Activated naive CD4-positive, alpha-beta T cell treated with anti-CD3 and anti-CD28 coated beads for 36 hours (primary cell): ENCODE data around the gene PXN. TPM values are rescaled to one million over a fixed set of nuclear protein-coding genes. Genes with fewer than 3 reads are reported as not detected.
A peak's percentile ranks its signal among the peaks of the same experiment; 100 is the strongest.
"Not testable (repeated sequence)": the region's sequence is repeated elsewhere in the genome, so short reads cannot be mapped to it uniquely, and the experiment has no call there.

Experiments
- CTCF ChIA-PET: fragments of 350-600 bp; sonication (Branson Sonifier 250); formaldehyde crosslinking; loops from one replicate; lab custom pipeline; 2021; ENCODE audit warnings: antibody characterized with exemption; lab: Charles Lee
- DNase-seq: peaks from one replicate; pipeline ENCODE4 v3.0.0-alpha.2; 2020
- H3K27ac Mint-ChIP-seq: one replicate; pipeline ENCODE4 v1.8.0; 2021; ENCODE audit warnings: mild to moderate bottlenecking, mixed read lengths
- H3K27me3 Mint-ChIP-seq: one replicate; pipeline ENCODE4 v1.8.0; 2021; ENCODE audit warnings: low read depth, mixed read lengths
- H3K36me3 Mint-ChIP-seq: one replicate; pipeline ENCODE4 v1.8.0; 2021; ENCODE audit warnings: low read depth, mixed read lengths
- H3K4me1 Mint-ChIP-seq: one replicate; pipeline ENCODE4 v1.8.0; 2021; ENCODE audit warnings: low read depth, mixed read lengths
- H3K4me3 Mint-ChIP-seq: one replicate; pipeline ENCODE4 v1.8.0; 2021; ENCODE audit warnings: mild to moderate bottlenecking, moderate library complexity, mixed read lengths
- H3K9me3 Mint-ChIP-seq: one replicate; pipeline ENCODE4 v1.8.0; 2021; ENCODE audit warnings: mixed read lengths
- intact Hi-C: fragments of 100-400 bp; cut with micrococcal nuclease; formaldehyde crosslinking; loops from one replicate; pipeline ENCODE4 v1.15.1; 2023
- total RNA-seq, 2 experiments: library from RNA; stranded (reverse); gene quantifications; one replicate each; pipeline ENCODE4 v1.2.3, GENCODE V29; 2021

Gene PXN
- total RNA-seq, 2 experiments from 2014 or later = 109 to 112 TPM

DNA sequence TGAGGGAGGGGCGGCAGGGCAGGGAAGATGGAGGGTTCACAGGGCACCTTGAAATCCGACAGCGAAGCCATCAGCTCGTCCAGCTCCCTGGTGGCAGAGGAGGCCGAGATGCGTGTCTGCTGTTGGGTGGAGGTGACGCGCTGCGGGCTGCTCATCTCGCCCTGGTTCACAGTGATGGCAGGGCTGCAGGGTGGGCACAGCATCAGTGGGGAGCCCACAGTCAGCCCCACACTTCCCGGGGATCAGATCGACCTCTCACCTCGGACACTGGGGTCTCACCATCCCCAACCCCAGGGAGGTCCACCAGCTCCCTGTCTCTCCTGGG lies 44.0 kb downstream of the PXN start:
- peaks cover 20% of the 10 kb centered on the region for H3K36me3 Mint-ChIP-seq
- H3K9me3 Mint-ChIP-seq = no peaks in the 10 kb centered on the region
- CTCF ChIA-PET = interaction anchor here (1.4 kb wide), 1 partner anchor 20 kb away, joined by 4 read pairs; the partner anchor contains the start of gene RPLP0
- no peak for DNase-seq
- no peak overlapping the region for H3K4me3 Mint-ChIP-seq
- no peak overlapping the region for H3K27ac Mint-ChIP-seq
- no peaks in the 10 kb centered on the region for H3K27me3 Mint-ChIP-seq
- intact Hi-C loops = loop anchor here (10.0 kb wide), 1 partner anchor 213 kb away; the partner anchor contains the start of gene COX6A1
- H3K4me1 Mint-ChIP-seq = peaks cover 20% of the 10 kb centered on the region

DNA sequence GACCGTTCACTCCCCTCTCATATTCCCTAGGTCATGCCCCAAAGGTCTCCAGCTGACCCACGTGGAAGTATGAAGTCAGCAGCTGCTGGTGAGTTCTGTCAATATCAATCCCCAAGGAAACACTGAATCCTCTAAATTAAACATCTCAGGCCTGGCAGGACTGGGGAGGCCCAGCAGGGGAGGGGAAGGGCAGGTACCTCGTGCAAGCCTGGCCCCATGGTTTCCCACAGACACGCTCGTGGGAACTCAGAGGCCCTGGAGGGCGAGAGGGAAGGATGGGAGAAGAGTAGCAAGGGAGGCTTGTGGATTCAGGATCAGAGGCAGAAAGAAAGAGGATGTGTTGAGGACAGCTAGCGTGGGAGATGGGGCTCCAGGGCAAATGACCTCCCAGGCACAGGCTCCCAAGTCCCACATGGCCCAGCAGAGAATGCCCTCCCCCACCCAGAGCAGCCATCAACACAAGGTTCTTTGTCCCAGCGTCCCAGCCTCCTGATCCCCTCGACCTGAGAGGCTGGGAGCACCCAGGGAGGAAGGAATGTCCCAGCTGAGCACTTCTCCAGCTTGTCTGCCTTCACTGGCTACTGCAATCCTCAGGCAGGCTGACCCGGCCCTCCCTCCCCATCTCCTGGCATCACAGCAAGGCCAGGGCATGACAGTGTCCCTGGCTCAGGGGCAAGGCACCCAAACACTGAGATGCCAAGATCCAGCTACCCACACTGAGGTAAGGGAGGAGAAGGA lies 44.5 kb downstream of the PXN start:
- H3K4me1 Mint-ChIP-seq = peaks cover 14% of the 10 kb centered on the region
- DNase-seq = no peak
- CTCF ChIA-PET = interaction anchor here (1.4 kb wide), 1 partner anchor 20 kb away, joined by 4 read pairs; the partner anchor contains the start of gene RPLP0
- peaks cover 18% of the 10 kb centered on the region for H3K36me3 Mint-ChIP-seq
- no peak overlapping the region for H3K4me3 Mint-ChIP-seq
- H3K9me3 Mint-ChIP-seq = no peaks in the 10 kb centered on the region
- peak overlapping the region; percentile 26 for H3K27ac Mint-ChIP-seq
- H3K27me3 Mint-ChIP-seq = no peaks in the 10 kb centered on the region
- intact Hi-C loops = loop anchor here (10.0 kb wide), 1 partner anchor 214 kb away; the partner anchor contains the start of gene COX6A1

DNA sequence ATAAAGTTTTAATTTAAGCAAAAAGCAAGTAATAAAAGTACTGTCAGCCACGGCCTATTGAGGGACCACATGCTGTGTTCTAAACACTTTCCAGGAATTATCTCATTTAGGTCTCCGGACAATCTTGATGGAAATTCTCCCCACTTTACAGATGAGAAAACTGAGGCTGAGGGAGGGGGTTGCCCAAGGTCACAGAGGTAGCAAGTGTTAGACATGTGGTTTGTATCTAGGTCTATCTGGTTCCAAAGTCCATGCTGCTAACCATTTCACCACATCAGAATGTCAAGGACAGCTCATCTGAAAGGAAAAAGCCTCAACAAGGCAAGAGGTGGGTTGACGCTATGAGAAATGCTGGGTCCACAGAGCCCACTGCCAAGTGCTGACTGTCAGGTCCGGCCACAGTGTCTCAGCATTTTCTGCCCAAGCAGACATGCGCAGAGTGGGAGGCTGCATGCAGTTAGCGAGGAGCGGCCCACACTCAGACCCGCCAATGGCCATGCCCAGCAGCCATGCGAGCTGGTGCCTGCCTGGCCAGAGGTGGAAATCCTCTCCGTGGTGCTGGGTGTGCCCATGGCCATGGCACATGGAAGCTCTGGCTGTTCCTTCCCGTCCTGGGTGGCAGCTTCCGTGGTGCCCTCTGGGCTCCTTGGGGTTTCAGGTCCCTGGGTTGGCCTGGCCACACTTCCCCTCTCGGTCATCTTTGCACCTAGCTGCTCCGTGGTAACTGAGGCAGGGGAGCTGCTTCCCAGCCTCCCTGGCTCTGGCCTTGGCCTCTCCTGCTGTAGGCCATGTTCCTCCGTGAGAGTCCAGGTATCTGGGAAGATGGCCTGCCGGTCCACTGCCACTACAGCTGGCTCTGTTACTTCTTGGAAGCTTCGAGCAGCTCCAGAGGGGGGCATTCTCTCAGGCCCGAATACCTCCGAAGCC lies 46.6 kb downstream of the PXN start:
- Mint-ChIP-seq H3K4me1 (no peaks in the 10 kb centered on the region), H3K9me3 (no peaks in the 10 kb centered on the region), H3K27ac (peak overlapping the region; percentile 50), H3K4me3 (no peak overlapping the region), H3K27me3 (no peaks in the 10 kb centered on the region), H3K36me3 (peaks cover 25% of the 10 kb centered on the region)
- CTCF ChIA-PET = interaction anchor here (0.6 to 2.4 kb wide), 6 partner anchors 9 to 180 kb away, joined by 3 to 17 read pairs (median 4); partner anchors contain the start of gene RPLP0
- intact Hi-C loops = no loop called here
- DNase-seq = no peak

DNA sequence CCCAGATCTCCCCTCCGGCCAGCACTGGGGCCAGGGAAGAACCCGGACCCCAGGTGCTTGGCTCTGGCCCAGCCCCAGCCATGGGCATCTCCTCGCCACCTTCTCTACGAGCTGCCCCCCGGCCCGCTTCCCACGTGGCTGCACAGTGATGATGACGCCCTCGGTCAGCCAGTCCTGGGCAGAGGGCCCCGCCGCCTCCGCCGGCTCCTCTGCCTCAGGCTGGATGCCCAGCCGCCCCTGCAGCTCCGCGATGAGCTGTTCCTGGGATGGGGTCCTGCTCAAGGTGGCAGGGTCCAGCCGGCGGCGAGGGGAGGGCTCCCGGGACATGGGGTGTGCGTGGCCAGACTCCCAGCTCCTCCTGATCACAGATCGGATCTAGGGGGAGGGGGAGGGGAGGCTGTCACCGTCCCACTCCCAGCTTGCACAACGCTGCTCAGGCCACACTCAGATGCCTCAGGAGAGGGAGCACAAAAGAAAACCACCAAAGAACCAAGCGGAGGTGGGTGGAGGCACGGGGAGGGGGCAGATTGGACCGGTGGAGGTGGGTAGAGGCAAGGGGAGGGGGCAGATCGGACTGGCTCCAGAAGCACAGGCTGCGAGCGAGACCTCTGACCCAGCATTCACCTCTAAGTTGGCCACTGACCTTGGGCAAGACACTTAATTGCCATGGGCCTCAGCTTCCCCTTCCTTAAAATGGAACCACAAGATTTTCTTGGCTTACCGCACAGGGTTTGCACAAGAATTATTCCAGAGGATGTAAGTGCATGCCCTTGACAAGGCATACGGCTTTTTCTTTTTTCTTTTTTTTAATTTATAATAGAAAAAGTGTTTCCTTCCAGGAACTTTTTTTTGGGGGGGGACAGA lies 48.6 kb downstream of the PXN start:
- no peaks in the 10 kb centered on the region for H3K4me1 Mint-ChIP-seq
- H3K36me3 Mint-ChIP-seq = peaks cover 14% of the 10 kb centered on the region
- no peaks in the 10 kb centered on the region for H3K27me3 Mint-ChIP-seq
- H3K27ac Mint-ChIP-seq = no peak overlapping the region
- intact Hi-C loops = no loop called here
- DNase-seq = no peak
- no peaks in the 10 kb centered on the region for H3K9me3 Mint-ChIP-seq
- no peak overlapping the region for H3K4me3 Mint-ChIP-seq
- CTCF ChIA-PET = interaction anchor here (0.9 to 2.4 kb wide), 4 partner anchors 11 to 32 kb away, joined by 3 to 10 read pairs (median 3); partner anchors contain the start of gene RPLP0

DNA sequence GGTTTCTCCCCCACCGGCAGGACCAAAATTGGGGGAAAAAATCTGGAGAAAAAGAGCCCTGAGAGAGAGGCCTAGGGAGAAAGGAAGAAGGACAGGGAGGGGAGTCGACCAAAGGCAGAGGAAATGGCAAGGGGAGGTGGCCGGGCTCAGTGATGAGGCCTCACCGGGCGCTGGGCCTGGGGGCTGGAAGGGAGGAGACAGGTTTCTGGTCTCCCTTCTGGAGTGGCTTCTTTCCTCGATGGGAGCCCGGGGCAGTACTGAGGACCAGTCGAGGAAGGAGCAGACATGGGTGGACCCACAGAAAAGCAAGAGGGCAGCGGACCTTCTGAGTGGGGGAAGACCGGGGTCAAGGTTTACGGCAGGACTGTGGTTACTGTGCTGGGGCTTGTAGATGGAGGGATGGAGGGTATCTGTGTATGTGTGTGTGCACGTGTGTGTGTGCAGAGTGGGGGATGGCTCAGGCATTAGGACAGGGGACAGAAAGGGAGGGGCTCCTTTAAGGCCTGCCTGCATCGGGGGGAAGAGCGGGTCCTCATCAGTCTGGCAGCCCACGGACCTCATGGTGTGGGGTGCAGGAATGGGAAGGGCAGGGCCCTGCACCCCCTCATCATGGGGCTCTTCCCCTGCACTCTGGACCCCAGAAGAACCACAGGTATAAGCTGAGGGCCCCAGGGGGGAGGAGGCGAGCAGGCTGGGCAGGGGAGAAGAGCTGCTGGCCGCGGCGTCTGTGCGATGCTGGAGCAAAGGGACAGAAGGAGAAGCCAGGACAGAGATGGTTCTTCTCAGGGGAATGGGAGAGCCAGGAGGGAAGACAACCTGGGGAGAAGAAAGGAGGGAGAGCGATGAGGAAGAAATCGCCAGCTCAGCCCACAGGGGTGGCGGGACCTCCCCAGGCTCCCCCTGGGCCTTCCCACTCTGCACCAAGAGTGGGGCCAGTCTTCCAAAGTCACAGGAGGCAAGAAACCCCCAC lies 49.5 kb downstream of the PXN start:
- Mint-ChIP-seq H3K4me1 (no peaks in the 10 kb centered on the region), H3K4me3 (no peak overlapping the region), H3K27ac (no peak overlapping the region), H3K27me3 (no peaks in the 10 kb centered on the region), H3K36me3 (peaks cover 20% of the 10 kb centered on the region), H3K9me3 (no peaks in the 10 kb centered on the region)
- CTCF ChIA-PET = interaction anchor here (0.9 to 2.4 kb wide), 4 partner anchors 12 to 33 kb away, joined by 3 to 10 read pairs (median 3); partner anchors contain the start of gene RPLP0
- DNase-seq = no peak
- intact Hi-C loops = no loop called here

DNA sequence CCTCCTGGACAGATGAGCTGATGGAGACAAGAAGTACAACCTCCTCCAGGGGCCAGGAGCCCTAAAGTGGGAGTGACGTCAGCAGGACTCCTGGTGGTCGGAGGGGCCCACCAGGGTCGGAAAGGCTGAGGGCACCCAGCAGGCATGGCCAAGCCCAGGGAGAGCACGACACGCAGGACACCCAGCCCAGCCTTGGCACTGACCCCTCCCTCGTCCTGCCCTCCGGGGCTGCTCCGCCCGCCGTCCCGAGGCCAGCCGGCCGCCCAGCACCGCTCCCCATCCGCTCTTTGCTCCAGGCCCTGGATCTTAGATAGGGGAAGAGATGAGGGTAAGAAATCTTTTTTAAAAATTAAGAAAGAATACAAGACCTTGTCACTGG lies 50.2 kb downstream of the PXN start:
- CTCF ChIA-PET = no interaction called here
- Mint-ChIP-seq H3K4me1 (no peaks in the 10 kb centered on the region), H3K36me3 (peaks cover 20% of the 10 kb centered on the region), H3K4me3 (no peak overlapping the region), H3K9me3 (no peaks in the 10 kb centered on the region), H3K27ac (no peak overlapping the region), H3K27me3 (no peaks in the 10 kb centered on the region)
- no peak for DNase-seq
- intact Hi-C loops = no loop called here

DNA sequence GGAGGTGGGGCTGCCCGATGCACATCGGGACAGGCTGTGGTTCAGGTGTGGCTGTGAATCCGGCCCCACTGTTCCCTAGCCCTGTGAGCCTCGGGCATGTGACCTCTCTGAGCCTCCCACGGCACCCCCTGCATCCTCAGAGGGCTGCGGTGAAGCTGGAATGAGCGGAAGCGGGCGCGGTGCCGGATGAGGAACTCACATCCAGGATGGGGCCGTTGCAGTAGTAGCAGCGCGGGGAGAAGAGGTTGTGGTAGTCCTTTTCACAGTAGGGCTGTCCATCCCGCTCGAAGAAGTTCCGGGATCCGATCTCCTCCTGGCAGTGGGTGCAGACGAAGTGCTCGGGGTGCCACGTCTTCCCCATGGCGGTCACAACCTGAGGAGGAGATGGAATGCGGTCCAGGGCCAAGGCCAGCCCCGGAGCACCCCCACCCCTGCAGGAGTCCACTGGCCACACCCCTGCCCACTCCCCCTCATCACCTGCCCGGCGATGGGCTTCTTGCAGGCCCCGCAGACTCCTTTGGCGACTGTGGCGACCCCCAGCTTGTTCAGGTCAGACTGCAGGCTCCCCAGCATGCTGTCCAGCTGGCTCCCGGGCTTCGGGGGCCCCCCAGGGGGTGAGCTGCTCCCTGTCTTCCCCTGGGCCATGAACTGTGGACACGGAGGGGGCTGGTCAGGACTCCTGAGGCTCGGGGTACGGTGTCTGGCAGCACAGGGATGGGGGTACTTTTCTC lies 50.7 kb downstream of the PXN start:
- CTCF ChIA-PET = no interaction called here
- Mint-ChIP-seq H3K27ac (no peak overlapping the region), H3K4me1 (no peaks in the 10 kb centered on the region), H3K9me3 (no peaks in the 10 kb centered on the region), H3K27me3 (no peaks in the 10 kb centered on the region), H3K4me3 (no peak overlapping the region), H3K36me3 (peaks cover 21% of the 10 kb centered on the region)
- no peak for DNase-seq
- intact Hi-C loops = no loop called here

DNA sequence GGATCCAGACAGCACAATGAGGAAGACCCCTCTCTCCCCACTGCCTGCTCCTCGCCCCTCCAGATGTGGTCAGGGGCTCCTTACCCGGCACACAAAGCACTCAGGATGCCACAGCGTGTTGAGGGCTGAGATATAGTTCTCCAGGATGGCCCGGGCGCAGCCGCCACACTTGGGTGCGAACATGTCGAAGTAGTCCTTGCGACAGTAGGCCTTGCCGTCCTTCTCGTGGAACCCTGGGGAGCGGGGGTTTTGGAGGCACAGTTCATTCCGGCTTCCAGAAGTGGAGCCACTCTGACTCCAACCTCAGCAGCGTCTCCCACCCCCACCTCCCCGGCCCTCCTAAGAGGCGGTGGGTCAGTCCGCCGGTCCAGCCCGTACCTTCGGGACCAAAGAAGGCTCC lies 51.8 kb downstream of the PXN start:
- Mint-ChIP-seq H3K27me3 (no peaks in the 10 kb centered on the region), H3K9me3 (no peaks in the 10 kb centered on the region), H3K36me3 (peaks cover 21% of the 10 kb centered on the region), H3K4me1 (no peaks in the 10 kb centered on the region), H3K4me3 (no peak overlapping the region), H3K27ac (no peak overlapping the region)
- DNase-seq = no peak
- CTCF ChIA-PET = no interaction called here
- intact Hi-C loops = no loop called here

DNA sequence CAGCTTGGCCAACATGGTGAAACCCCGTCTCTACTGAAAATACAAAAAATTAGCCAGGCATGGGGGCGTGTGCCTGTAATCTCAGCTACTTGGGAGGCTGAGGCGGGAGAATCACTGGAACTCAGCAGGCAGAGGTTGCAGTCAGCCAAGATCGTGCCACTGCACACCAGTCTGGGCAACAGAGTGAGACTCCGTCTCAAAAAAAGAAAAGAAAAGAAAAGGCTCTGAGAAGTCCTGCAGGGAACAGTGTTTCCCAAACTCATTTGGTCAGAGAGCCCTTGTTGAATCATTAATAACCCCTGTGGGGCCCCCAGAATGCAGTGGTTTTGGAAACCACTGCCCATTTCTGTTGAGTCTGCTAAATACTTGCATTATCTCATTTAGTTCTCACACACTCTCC lies 52.3 kb downstream of the PXN start:
- H3K4me3 Mint-ChIP-seq, H3K27ac Mint-ChIP-seq, DNase-seq, intact Hi-C loops, H3K27me3 Mint-ChIP-seq, H3K9me3 Mint-ChIP-seq, H3K4me1 Mint-ChIP-seq: not testable (repeated sequence)
- CTCF ChIA-PET = interaction anchor here (0.9 to 1.4 kb wide), 2 partner anchors 15 to 53 kb away, joined by 3 to 4 read pairs; no protein-coding TSS in a partner anchor
- peaks cover 18% of the 10 kb centered on the region for H3K36me3 Mint-ChIP-seq

DNA sequence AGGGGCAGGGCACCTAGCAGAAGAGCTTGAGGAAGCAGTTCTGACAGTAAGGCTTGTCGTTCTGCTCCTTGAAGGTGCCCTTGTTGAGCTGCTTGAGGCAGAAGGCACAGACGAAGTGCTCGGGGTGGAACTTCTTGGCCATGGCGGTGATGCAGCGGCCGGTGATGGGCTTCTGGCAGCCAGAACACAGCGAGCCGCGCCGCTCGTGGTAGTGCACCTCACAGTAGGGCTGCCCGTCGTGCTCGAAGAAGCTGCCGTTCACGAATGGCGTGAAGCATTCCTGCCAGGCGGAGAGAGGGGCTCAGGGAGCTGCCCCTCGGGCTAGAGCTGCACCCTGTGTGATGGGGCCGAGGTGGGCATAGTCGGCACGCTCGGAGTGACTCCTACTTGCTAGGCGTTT lies 53.2 kb downstream of the PXN start:
- Mint-ChIP-seq H3K27me3 (no peaks in the 10 kb centered on the region), H3K9me3 (no peaks in the 10 kb centered on the region), H3K36me3 (peaks cover 20% of the 10 kb centered on the region), H3K27ac (peak overlapping the region; percentile 50), H3K4me1 (no peaks in the 10 kb centered on the region), H3K4me3 (no peak overlapping the region)
- DNase-seq = no peak
- intact Hi-C loops = no loop called here
- CTCF ChIA-PET = interaction anchor here (0.6 to 1.4 kb wide), 3 partner anchors 11 to 54 kb away, joined by 3 to 4 read pairs (median 4); partner anchors contain the start of gene RPLP0
